Dendritic cell treated with granulocyte-macrophage colony-stimulating factor and Interleukin-4, amounts not matched to agents 40 ng/mL and 50 ng/mL, for 4 days (primary cell): Measurements from ENCODE around the gene EXD1.
"Not testable (repeated sequence)": the region's sequence is repeated elsewhere in the genome, so short reads cannot be mapped to it uniquely, and the experiment has no call there.

ENCODE experiments used
- H3K27ac Mint-ChIP-seq: one replicate; pipeline ENCODE4 v1.8.0; 2022; ENCODE audit warnings: mild to moderate bottlenecking, mixed read lengths
- H3K27me3 Mint-ChIP-seq: one replicate; pipeline ENCODE4 v1.8.0; 2022; ENCODE audit warnings: mild to moderate bottlenecking, mixed read lengths
- H3K36me3 Mint-ChIP-seq: one replicate; pipeline ENCODE4 v1.8.0; 2022; ENCODE audit warnings: low read depth, mixed read lengths
- H3K4me1 Mint-ChIP-seq: one replicate; pipeline ENCODE4 v1.8.0; 2022; ENCODE audit warnings: low read depth, mixed read lengths
- H3K4me3 Mint-ChIP-seq: one replicate; pipeline ENCODE4 v1.8.0; 2022; ENCODE audit warnings: mild to moderate bottlenecking, moderate library complexity, mixed read lengths
- H3K9me3 Mint-ChIP-seq: one replicate; pipeline ENCODE4 v1.8.0; 2022; ENCODE audit warnings: mixed read lengths
- intact Hi-C: fragments of 100-400 bp; cut with micrococcal nuclease; formaldehyde crosslinking; loops from one replicate; pipeline ENCODE4 v1.15.0; 2022

Gene EXD1

GRCh38 chr15:41151451-41152005, 79.0 kb downstream of the EXD1 start:
- H3K4me3 Mint-ChIP-seq = no peak overlapping the region
- H3K36me3 Mint-ChIP-seq = no peaks in the 10 kb centered on the region
- intact Hi-C loops = no loop called here
- H3K9me3 Mint-ChIP-seq = no peaks in the 10 kb centered on the region
- no peak overlapping the region for H3K27ac Mint-ChIP-seq
- H3K27me3 Mint-ChIP-seq = no peaks in the 10 kb centered on the region
- H3K4me1 Mint-ChIP-seq = no peaks in the 10 kb centered on the region

- Mint-ChIP-seq H3K9me3 (no peaks in the 10 kb centered on the region), H3K4me1 (no peaks in the 10 kb centered on the region), H3K4me3 (no peak overlapping the region), H3K27ac (no peak overlapping the region), H3K27me3 (no peaks in the 10 kb centered on the region), H3K36me3 (no peaks in the 10 kb centered on the region)
- intact Hi-C loops = no loop called here
Observed at GRCh38 chr15:41150279-41150678, 80.3 kb downstream of the EXD1 start.

GRCh38 chr15:41148065-41148464, 82.5 kb downstream of the EXD1 start:
- Mint-ChIP-seq H3K4me3 (no peak overlapping the region), H3K36me3 (no peaks in the 10 kb centered on the region), H3K27ac (no peak overlapping the region), H3K27me3 (no peaks in the 10 kb centered on the region), H3K4me1 (no peaks in the 10 kb centered on the region), H3K9me3 (no peaks in the 10 kb centered on the region)
- intact Hi-C loops = no loop called here

- Mint-ChIP-seq H3K36me3 (no peaks in the 10 kb centered on the region), H3K27me3 (no peaks in the 10 kb centered on the region), H3K4me1 (peaks cover 7% of the 10 kb centered on the region), H3K27ac (no peak overlapping the region), H3K9me3 (no peaks in the 10 kb centered on the region), H3K4me3 (no peak overlapping the region)
- intact Hi-C loops = no loop called here
Observed at GRCh38 chr15:41139619-41140018, 90.9 kb downstream of the EXD1 start.

GRCh38 chr15:41139112-41139511, 91.4 kb downstream of the EXD1 start:
- intact Hi-C loops, H3K4me3 Mint-ChIP-seq, H3K4me1 Mint-ChIP-seq, H3K36me3 Mint-ChIP-seq, H3K9me3 Mint-ChIP-seq, H3K27me3 Mint-ChIP-seq, H3K27ac Mint-ChIP-seq: not testable (repeated sequence)

- H3K9me3 Mint-ChIP-seq, H3K36me3 Mint-ChIP-seq, H3K27me3 Mint-ChIP-seq, H3K27ac Mint-ChIP-seq, H3K4me1 Mint-ChIP-seq, H3K4me3 Mint-ChIP-seq, intact Hi-C loops: not testable (repeated sequence)
Observed at GRCh38 chr15:41135580-41135979, 95.0 kb downstream of the EXD1 start.

GRCh38 chr15:41133454-41133853, 97.1 kb downstream of the EXD1 start:
- Mint-ChIP-seq H3K36me3 (no peaks in the 10 kb centered on the region), H3K27me3 (peaks cover 3% of the 10 kb centered on the region), H3K27ac (no peak overlapping the region), H3K4me1 (no peaks in the 10 kb centered on the region), H3K4me3 (no peak overlapping the region), H3K9me3 (no peaks in the 10 kb centered on the region)
- intact Hi-C loops = no loop called here
